NB4 (cell line): Measurements from ENCODE around the gene CASZ1.

Experiments
- MYC ChIP-seq: IDR thresholded peaks from 2 replicates; pipeline ENCODE4 v1.6.1; 2011; ENCODE audit warnings: low read depth, low read length
- POLR2A ChIP-seq: IDR thresholded peaks from 2 replicates; pipeline ENCODE4 v1.6.1; 2011; ENCODE audit warnings: mild to moderate bottlenecking; ENCODE audit not compliant: insufficient read length; ENCODE audit errors: extremely low read depth
- TF ChIP-seq, protein P1 (sequence below): IDR thresholded peaks from one replicate; pipeline ENCODE4 v1.5.1; 2012; ENCODE audit warnings: low read depth, low read length
- TF ChIP-seq, protein P2 (sequence below): IDR thresholded peaks from 2 replicates; pipeline ENCODE4 v1.6.1; 2011; ENCODE audit warnings: low read depth, low read length

DNA sequence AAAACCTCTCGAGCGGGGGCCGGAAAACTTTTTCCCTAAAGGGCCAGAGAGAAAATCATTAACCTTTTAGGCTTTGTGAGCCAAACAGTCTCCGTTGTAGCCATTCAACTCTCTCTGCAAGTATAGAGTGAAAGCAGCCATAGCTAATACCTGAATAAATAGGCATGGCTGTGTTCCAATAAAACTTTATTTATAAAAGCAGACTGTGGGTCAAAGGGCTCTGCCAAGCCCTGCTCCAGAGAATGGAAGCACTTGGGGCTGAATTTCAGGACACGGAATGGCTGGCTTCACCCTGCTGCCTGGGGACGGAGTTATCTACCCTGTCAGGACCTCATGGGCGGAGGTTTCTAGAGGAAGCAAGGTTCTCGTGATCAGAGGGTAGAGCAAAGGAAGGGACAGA lies 92.7 kb downstream of the CASZ1 start:
- TF ChIP-seq, protein P1, sequence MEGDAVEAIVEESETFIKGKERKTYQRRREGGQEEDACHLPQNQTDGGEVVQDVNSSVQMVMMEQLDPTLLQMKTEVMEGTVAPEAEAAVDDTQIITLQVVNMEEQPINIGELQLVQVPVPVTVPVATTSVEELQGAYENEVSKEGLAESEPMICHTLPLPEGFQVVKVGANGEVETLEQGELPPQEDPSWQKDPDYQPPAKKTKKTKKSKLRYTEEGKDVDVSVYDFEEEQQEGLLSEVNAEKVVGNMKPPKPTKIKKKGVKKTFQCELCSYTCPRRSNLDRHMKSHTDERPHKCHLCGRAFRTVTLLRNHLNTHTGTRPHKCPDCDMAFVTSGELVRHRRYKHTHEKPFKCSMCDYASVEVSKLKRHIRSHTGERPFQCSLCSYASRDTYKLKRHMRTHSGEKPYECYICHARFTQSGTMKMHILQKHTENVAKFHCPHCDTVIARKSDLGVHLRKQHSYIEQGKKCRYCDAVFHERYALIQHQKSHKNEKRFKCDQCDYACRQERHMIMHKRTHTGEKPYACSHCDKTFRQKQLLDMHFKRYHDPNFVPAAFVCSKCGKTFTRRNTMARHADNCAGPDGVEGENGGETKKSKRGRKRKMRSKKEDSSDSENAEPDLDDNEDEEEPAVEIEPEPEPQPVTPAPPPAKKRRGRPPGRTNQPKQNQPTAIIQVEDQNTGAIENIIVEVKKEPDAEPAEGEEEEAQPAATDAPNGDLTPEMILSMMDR: no peak
- TF ChIP-seq POLR2A (no peak), MYC (no peak)
- TF ChIP-seq, protein P2, sequence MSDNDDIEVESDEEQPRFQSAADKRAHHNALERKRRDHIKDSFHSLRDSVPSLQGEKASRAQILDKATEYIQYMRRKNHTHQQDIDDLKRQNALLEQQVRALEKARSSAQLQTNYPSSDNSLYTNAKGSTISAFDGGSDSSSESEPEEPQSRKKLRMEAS: no peak
